Suprapubic skin (tissue), 4 donors: ENCODE results near the gene TRIM8. TPM values are rescaled to one million over a fixed set of nuclear protein-coding genes. Genes with fewer than 3 reads are reported as not detected.

ENCODE experiments used
- DNase-seq, 2 donors: peaks; one replicate each; pipeline ENCODE4 v3.0.0-alpha.2; 2019; ENCODE audit warnings: low spot score in 2 of 2
- H3K27ac ChIP-seq: fragments of 200-600 bp; sonication (generic); one replicate; pipeline ENCODE4 v1.5.1; 2019
- H3K27me3 ChIP-seq: fragments of 200-600 bp; sonication (generic); one replicate; pipeline ENCODE4 v1.5.1; 2019
- H3K36me3 ChIP-seq: fragments of 200-600 bp; sonication (generic); one replicate; pipeline ENCODE4 v1.5.1; 2019
- H3K4me1 ChIP-seq: fragments of 200-600 bp; sonication (generic); one replicate; pipeline ENCODE4 v1.5.1; 2019
- H3K4me3 ChIP-seq: fragments of 200-600 bp; sonication (generic); one replicate; pipeline ENCODE4 v1.5.1; 2019; ENCODE audit warnings: mild to moderate bottlenecking
- H3K9me3 ChIP-seq: fragments of 200-600 bp; sonication (generic); one replicate; pipeline ENCODE4 v1.5.1; 2019
- CTCF ChIP-seq, 2 donors: fragments of 200-600 bp in 1 of 2; fragments of 450-650 bp in 1 of 2; sonication (generic) in 1 of 2; IDR thresholded peaks; one replicate each; pipeline ENCODE4 v1.5.1; 2016 to 2019; ENCODE audit warnings: antibody characterized with exemption in 2 of 2, mild to moderate bottlenecking in 1 of 2, moderate library complexity in 1 of 2
- EP300 ChIP-seq: sonication (generic); formaldehyde crosslinking; IDR thresholded peaks from one replicate; pipeline ENCODE4 v1.6.1; 2017; ENCODE audit warnings: antibody characterized with exemption
- POLR2A ChIP-seq, 2 donors: fragments of 450-650 bp; IDR thresholded peaks; one replicate each; pipeline ENCODE4 v1.6.1; 2017; ENCODE audit warnings: antibody characterized with exemption in 2 of 2, mild to moderate bottlenecking in 2 of 2, moderate library complexity in 2 of 2
- POLR2AphosphoS5 ChIP-seq, 3 donors: sonication (generic); formaldehyde crosslinking; IDR thresholded peaks; one replicate each; pipeline ENCODE4 v1.6.1; 2017; ENCODE audit warnings: antibody characterized with exemption in 3 of 3
- WGBS: methylation state at CpG from one replicate; pipeline ENCODE4 v1.1.5; 2018; 5-methylcytosine and 5-hydroxymethylcytosine counted together
- total RNA-seq, 4 donors: library from RNA; depleted of rRNA; stranded (reverse); fragments of >200 nt; gene quantifications; one replicate each; pipeline ENCODE4 v1.1.0, GENCODE V29; 2016

TRIM8 gene
- total RNA-seq, 4 donors from 2014 or later, result 73.1 to 113 (median 96.1) TPM

- WGBS, result 50% methylated on average over 4 of the region's 4 CpGs
Measured at GRCh38 chr10:102634686-102635085, 9.6 kb upstream of the TRIM8 start.

GRCh38 chr10:102635377-102635776, 8.9 kb upstream of the TRIM8 start:
- no peak for DNase-seq
- no peaks in the 10 kb centered on the region for H3K27me3 ChIP-seq
- 64% methylated on average over 4 of the region's 4 CpGs for WGBS
- H3K27ac ChIP-seq, result no peak overlapping the region
- TF ChIP-seq POLR2A (IDR thresholded peaks at IDR 0.05) (no peak), POLR2AphosphoS5 (IDR thresholded peaks at IDR 0.05) (no peak), CTCF (IDR thresholded peaks at IDR 0.05) (no peak), EP300 (no peak)
- peaks cover 14% of the 10 kb centered on the region for H3K36me3 ChIP-seq
- no peak overlapping the region for H3K4me3 ChIP-seq
- no peaks in the 10 kb centered on the region for H3K9me3 ChIP-seq
- H3K4me1 ChIP-seq, result peaks cover 27% of the 10 kb centered on the region

More at GRCh38 chr10:102634686-102635085, 9.6 kb upstream of the TRIM8 start:
- Histone ChIP-seq H3K27me3 (no peaks in the 10 kb centered on the region), H3K4me3 (no peak overlapping the region), H3K27ac (no peak overlapping the region), H3K9me3 (no peaks in the 10 kb centered on the region), H3K4me1 (peaks cover 27% of the 10 kb centered on the region), H3K36me3 (peaks cover 21% of the 10 kb centered on the region)
- no peak for DNase-seq
- TF ChIP-seq POLR2AphosphoS5 (IDR thresholded peaks at IDR 0.05), result no peak
- no peak for TF ChIP-seq POLR2A (IDR thresholded peaks at IDR 0.05)
- TF ChIP-seq CTCF (IDR thresholded peaks at IDR 0.05), result no peak
- TF ChIP-seq EP300, result no peak

- H3K27ac ChIP-seq, result no peak overlapping the region
- TF ChIP-seq EP300, result no peak
- TF ChIP-seq POLR2A (IDR thresholded peaks at IDR 0.05), result no peak
- no peak for TF ChIP-seq POLR2AphosphoS5 (IDR thresholded peaks at IDR 0.05)
- TF ChIP-seq CTCF (IDR thresholded peaks at IDR 0.05), result no peak
- 32% methylated on average over 2 of the region's 2 CpGs for WGBS
- no peaks in the 10 kb centered on the region for H3K27me3 ChIP-seq
- no peaks in the 10 kb centered on the region for H3K36me3 ChIP-seq
- H3K4me3 ChIP-seq, result no peak overlapping the region
- H3K9me3 ChIP-seq, result no peaks in the 10 kb centered on the region
- peaks cover 6% of the 10 kb centered on the region for H3K4me1 ChIP-seq
- DNase-seq, result no peak
Measured at GRCh38 chr10:102639537-102639936, 4.7 kb upstream of the TRIM8 start.

- 23% methylated on average over 7 of the region's 7 CpGs for WGBS
- DNase-seq, result no peak
- TF ChIP-seq EP300 (no peak), POLR2AphosphoS5 (IDR thresholded peaks at IDR 0.05) (no peak), POLR2A (IDR thresholded peaks at IDR 0.05) (no peak), CTCF (IDR thresholded peaks at IDR 0.05) (no peak)
Measured at GRCh38 chr10:102641402-102641801, 2.9 kb upstream of the TRIM8 start.

GRCh38 chr10:102641880-102642735, 2.2 kb upstream of the TRIM8 start:
- Histone ChIP-seq H3K27me3 (no peaks in the 10 kb centered on the region), H3K9me3 (no peaks in the 10 kb centered on the region), H3K4me1 (peaks cover 16% of the 10 kb centered on the region), H3K27ac (peak overlapping the region; percentile 99), H3K36me3 (no peaks in the 10 kb centered on the region), H3K4me3 (peak overlapping the region; percentile 73)
- TF ChIP-seq POLR2AphosphoS5 (IDR thresholded peaks at IDR 0.05) (peak; percentile 32 to 50 (median 45)), EP300 (no peak), CTCF (IDR thresholded peaks at IDR 0.05) (no peak), POLR2A (IDR thresholded peaks at IDR 0.05) (peak; percentile 62 to 72)
- peak; percentile 99 to 100 for DNase-seq
- WGBS, result 0% methylated on average over 6 of the region's 77 CpGs

More at GRCh38 chr10:102641402-102641801, 2.9 kb upstream of the TRIM8 start:
- Histone ChIP-seq H3K4me3 (peak overlapping the region; percentile 73), H3K27me3 (no peaks in the 10 kb centered on the region), H3K36me3 (no peaks in the 10 kb centered on the region), H3K4me1 (peaks cover 9% of the 10 kb centered on the region), H3K9me3 (no peaks in the 10 kb centered on the region), H3K27ac (peak overlapping the region; percentile 99)
